Muscle of arm (tissue), 12 donors: ENCODE results near the gene CELF4. TPM values are rescaled to one million over a fixed set of nuclear protein-coding genes. Genes with fewer than 3 reads are reported as not detected.

Experiments used
- DNase-seq: peaks from one replicate; pipeline ENCODE4 v3.0.0-alpha.2; 2013
- polyA plus RNA-seq, 12 donors: library from polyadenylated mRNA; unstranded; fragments of 120-200 nt; gene quantifications; one replicate each; pipeline ENCODE4 v1.2.1, GENCODE V29; 2013; ENCODE audit not compliant: insufficient read length in 12 of 12

The CELF4 gene
- polyA plus RNA-seq, 12 donors: 0.53 to 9.5 (median 1.1) TPM; not detected in 1

DNA sequence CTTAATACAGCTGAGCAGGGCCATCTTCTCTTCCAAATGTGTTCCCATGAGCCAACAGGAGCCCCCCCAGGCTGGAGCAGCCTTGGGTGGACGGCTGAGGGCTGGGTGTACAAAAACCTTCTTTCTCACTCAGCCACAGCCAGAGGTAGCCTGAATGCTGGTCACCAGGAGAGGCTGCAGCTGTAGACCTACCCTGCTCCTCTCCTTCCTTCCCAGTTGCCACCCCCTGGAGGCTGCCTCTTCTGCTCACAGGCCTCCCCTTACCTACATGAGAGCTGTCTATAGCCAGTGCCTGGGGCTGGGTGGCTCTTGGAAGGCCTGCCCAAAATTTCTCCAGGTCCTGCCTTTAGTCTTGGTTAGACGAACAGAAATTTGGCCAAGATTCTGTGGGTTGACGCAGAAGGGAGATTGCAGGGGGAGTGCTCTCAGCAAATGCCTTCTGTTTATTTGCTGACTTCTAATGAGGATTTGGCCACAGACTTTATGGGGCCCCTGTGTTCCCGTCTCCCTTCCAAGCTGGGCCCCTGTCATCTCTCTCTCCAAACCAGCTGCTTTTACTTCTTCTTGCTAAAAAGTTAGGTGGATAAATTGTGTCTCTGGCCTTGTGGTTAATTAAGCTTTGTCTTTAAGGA lies 18.3 kb downstream of the CELF4 start:
- DNase-seq: no peak

DNA sequence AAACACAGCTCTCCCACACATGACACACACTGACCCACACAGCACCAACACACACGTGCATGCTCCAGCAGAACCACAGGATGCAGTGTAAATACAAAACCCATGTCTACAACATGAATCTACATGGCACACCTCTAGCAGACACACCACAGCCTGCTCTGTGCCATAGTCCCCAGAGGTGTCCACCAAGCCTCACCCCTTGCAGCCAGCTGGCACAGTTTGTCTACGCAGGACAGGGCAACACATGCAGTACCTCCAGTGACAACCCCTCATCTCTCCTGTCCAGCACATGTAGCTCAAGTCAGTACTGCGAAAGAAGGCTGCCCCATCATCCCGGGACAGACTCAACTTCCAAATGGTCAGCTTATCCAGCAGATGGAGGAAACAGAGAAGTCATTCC lies 18.9 kb downstream of the CELF4 start:
- DNase-seq: no peak

DNA sequence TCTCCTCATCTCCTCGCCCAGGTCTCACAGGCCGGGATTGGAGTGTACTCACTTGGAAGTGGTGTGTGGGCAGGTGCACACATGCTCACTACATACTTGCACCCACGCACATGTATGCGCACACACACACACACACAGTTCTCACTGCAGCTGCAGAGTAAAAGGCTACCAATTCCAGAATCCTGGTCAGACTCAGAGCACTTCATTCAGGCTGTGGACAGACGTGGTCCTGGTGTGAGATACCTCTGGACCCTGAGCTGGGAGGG lies 19.4 kb downstream of the CELF4 start:
- DNase-seq: no peak

DNA sequence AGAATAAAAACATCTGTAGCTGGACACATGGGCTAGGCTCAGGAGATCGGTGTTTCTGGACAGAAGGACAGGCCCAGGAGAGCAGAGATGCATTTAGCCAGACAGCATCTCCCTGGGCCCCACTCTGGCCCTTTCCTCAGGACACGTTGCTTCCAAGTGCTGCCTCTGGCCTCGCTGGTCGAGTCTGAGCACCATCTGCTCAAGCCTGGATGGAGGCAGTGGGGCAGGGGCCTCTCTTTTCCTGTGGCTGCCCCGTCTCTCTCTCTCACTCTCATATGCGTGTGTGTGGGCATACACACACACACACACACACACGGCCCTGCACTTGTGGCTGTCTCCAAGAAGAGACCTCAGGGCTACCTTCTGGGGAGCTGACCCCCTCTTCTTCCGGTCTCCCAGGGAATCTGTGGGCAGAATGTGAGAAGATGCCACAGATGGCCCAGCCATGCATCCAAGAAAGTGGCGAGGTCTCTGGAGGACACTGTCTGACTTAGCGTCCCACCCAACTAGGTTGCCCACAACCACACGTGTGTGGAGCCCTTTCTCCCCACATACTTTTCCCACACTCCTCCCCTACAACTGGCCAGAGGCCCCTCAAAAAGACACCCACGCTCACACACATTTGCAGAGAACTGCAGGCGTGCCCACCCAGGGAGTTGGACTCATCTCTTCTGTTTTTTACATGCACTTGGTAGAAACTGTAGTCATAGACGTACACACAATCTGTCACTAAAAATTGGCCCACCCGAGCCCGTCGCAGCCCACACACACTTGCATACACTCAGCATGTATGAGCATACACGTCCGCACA lies 19.9 kb downstream of the CELF4 start:
- no peak for DNase-seq

DNA sequence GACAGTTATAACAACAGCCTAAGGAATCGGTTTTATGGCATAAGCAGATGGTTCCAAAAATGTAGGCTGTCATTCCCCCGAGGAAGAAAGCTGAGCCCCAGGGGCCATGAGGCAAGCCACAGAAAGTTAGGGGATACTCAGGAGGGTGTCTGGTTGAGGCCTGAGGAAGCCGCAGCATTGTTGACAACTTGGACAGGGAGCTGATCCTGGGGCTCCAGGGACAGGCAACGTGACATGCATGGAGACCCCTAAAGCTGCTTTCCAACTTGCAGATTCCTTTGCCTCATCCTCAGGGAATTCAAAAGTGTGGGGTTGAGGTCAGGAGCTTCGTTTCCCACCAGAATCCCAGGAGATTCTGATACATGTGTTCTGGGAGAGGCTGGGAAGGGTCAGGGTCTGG lies 20.9 kb downstream of the CELF4 start:
- DNase-seq: no peak

DNA sequence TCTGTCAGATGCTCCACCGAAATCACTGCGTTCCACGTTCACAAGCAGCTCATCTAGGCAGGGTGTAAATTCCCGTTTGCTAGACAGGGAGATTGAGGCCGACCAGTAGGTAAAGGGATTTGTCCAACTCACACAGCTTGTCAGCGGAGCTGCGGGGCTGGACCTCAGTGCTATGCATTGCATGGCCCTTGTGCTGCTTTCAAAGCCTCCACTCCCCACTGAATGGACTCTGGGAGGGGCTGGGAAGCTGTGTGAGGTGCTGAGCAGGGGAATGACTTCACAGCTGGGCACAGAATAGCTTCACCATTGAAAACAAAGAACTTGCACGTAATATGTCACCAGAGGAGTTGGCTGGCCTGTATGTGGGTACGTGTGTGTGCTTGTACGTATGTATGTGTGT lies 21.4 kb downstream of the CELF4 start:
- DNase-seq: no peak

DNA sequence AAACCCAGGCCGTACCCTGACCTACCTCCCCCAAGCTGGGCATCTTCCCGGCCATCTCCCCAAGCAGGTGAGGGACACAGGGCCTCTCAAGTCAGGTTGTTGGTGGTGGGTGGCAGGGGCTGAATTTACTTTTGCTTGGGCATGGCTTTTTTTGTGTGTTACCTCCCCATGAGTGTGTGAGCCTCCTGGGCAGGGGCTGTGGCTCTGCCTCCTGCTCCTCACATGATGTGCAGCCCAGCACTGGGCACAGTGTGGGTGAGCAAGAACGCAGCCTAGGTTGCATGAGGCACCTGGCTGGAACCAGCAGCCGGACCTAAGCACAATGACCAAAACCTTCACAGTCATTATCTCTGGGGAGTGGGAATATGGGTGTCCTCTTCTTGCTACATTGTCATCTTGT lies 22.3 kb downstream of the CELF4 start:
- DNase-seq: no peak

DNA sequence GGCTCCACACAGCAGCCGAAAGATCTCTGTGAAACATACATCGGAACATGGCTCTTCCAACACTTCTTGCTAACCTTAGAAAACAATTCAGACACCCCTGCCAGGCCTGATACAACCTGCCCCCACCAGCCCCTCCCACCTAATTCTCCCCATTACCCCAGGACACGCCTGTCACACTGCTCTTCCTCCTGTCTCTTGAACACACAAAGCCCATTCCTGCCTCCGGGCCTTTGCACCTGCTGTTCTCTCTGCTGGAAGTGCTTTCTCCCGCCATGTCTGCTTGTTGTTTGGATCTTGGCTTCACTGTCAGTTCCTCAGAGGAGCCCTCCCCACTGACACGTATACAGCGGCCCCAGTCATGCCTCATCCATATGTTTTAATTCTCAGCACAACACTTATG lies 24.1 kb downstream of the CELF4 start:
- no peak for DNase-seq

DNA sequence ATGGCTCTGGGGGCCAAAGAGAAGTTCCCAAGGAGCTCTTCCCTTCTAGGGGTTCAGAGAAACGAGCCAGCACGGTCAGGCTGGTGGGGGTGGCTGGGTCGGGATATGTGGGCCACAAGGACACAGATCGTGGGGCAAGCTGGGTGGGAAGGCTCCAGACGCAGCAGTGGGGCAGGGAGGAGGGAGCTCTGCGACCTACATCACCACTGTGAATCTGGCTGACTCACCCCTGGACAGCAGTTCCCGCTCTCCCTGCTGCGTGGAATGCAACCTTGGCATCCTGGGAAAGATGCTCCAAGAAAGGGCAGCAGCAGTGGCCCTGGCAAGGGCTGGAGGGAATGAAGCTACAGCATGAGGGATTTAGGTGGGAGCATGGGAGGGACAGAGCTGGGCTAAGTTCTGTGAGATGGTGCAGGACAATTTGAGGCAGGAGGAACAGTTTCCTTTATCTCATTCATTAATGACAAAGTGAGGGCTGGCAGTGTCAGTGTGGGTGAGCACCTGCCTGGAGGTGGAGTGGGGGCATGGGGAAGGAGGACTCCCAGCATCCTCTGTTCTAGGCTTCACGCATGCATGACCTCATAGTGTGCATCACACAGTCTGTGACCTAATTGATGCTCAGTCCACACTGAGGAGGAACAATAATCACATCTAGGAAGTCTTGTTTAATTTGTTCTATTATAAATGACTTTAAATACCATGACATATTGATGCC lies 25.0 kb downstream of the CELF4 start:
- DNase-seq: no peak

DNA sequence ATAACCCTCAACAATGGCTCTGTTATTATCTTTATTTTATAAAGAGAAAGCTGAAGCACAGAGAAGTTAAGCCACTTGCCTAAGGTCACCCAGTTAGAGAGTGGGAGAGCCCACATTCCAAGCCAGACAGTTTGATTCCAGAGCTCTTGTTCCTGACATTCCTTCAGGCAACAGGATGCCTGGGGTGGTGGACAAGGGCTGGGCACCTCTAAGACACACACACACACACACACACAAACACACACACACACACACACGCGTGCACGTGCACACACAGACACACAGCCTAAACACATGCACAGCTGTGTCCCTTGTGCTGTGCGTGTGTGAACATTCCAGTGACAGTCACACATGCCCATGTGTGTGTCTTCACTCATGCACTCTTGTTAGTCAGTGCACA lies 26.4 kb downstream of the CELF4 start:
- DNase-seq: no peak

DNA sequence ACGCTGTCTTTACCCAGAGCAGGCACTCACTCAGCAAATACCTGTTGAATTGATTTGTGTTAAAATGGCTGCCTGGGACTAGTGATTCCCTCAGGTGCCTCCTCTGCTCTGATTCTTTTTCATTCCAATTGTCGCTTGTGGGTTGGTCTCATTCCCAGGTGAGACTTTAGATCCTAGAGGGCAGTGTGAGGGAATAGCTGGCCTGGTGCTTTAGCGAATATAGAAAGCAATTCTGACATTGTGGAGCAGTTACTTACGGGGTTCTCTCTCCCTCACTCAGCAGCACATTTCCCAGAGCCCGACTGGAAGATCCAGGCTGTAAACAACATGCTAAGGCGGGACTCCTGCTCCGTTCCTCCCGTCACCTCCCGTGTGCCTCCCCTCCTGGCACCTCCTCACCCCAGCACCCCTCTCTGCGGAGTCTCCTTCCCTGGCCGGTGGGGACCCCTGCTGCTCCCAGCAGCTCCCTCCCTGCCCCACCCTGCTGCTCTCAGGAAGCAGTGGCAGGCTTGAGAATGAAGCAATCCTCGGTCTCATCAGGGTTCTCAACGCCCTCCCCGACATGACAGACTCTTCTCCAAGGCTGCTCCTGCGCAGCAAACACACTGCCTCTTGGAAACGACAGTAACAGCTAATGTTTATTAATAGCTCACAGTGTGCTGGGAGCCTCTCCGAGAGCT lies 26.9 kb downstream of the CELF4 start:
- no peak for DNase-seq

DNA sequence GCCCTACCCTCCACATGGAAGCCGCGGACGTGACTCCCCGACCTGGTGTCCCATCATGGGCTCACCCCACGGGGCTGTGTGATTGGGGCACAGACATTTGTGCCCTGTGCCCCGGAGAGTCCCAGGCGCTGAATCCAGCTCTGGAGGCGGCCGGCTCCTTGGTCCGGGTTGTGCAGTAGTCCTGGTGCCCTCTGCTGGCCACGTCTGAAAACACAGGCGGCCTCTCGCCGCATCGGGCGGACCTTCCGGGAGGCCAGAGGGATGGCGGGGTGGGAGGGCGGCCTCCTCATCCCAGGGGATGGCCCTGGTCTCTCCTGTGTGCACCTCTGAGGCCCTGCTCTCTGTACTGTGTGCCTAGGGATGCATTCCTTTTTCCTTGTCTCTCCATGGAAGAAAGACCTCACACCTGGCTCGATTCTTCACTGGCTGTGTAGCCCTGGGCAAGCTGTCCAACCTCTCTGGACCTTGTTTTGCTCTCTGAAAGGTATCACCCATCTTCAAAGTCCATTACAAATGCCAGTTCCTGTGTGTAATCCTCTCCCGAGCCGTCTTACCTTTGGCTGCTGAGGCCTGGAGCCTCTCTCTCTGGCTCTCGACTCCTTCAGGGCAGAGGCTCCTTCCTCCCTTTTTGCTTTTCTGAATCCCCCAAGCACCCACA lies 27.6 kb downstream of the CELF4 start:
- DNase-seq: peak; percentile 72

DNA sequence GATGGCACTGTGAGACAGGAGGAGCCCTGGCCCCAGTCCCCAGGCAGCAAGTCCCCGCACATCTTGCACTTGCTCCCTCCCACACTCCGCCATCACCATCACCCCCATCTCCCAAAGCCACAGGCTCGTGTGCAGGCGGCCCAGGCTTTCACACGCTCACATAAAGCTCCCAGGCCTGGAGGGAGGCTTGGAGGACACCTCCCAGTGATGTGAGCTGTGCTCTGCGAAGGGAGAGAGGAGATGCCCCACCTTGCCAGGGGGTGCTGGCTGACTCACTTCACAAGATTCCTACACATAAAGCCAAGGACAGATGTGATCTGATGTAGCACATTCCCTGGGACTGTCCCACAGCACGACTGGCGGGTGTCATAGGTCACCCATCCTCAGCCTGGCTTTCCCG lies 28.9 kb downstream of the CELF4 start:
- no peak for DNase-seq

DNA sequence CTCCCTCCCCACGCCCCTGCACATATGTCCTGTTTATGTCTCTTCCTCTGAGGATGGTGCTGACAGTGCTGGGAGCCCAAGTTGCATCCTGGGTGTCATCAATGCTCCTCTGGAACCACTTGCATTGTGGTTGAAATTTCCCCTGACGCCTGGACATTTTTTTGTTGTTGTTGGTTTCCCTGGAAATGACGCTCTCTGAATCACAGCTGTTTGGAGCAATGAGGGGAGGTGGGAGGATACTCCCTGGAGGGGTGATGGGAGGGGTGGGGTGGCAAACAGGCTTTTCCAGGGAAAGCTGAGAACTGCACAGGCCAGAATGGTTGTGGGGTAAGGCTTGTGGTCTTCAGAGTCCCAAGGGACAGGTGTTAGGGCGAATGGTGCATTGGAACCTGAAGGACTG lies 29.6 kb downstream of the CELF4 start:
- peak; percentile 48 for DNase-seq

DNA sequence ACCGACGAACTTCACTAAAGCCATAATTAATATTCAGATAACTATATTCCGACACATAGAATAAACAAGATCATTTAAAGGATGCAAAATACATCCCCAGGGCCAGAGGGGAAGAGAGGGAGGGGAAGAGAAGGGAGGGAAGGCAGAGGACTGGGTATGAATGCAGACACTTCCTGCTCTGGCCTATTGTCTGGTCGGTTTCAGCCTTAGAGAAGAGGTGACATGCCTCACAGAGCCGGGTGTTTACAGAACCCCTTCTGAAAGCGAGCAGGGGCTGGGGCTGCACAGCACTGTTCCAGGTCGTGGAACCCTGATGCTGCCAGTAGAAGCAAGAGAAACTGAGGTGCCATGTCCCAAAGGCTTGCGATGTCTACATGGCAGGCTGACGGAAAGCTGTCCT lies 31.0 kb downstream of the CELF4 start:
- DNase-seq: no peak

DNA sequence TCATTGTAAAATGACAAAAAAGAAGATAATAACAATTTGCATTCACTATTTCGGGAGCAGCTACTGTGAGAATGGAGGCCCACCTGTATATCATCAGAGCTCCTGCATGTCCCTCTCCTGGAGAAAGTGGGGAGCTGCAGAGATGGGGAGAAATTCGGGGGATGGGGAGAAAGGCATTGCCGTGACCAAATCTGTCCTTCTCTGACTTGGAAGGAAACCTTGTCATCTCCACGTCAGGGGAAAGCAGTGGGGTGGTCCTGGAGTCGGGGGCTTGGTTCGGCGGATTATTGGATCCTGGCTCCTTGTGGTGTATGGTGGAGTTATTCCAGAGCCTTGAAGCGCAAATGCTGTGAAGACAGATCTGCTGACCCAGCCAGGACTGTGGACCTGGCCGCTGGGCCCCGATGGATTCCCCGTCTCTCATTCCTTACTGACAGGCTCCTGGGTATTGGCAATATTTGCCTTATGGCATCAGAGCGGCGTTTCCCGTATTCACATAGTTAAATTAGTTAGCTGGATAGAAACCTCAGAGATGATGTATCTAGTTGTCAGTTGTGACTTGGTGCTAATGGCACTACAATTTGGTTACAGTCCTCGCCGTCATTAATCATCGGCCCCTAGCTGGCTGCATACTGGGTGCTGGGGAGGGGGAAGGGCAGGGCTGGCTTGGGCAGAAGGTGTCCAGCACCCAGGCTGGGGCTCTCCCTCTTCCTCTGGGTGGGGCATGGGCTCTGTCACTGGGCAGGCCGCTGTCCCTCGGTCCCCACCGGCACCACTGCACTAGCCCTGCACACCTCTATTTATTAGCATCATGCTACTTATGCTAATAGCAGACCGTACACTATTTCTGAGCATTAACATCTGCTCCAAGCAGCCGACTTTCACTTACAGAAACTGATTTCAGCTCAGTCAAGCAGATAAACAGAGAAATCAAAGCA lies 31.7 kb downstream of the CELF4 start:
- no peak for DNase-seq

DNA sequence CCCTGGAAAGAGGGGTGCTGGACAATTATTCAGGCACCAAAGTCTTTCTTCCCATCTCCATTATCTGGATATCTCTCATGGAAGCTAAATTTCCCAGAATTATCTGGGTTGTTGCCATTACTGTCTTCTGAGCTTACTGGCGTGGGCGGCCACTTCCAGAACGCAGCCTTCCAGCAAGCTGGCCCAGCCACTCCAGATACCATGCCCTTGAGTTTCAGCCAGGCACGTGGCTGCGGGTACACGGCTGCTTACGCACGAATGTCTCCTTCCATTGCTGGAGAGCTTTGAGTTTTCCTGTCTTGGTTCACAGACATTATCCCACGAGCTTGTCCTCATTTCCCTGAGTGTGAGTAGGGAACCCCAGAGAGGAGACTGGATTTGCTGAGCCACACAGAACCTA lies 32.7 kb downstream of the CELF4 start:
- DNase-seq: no peak

DNA sequence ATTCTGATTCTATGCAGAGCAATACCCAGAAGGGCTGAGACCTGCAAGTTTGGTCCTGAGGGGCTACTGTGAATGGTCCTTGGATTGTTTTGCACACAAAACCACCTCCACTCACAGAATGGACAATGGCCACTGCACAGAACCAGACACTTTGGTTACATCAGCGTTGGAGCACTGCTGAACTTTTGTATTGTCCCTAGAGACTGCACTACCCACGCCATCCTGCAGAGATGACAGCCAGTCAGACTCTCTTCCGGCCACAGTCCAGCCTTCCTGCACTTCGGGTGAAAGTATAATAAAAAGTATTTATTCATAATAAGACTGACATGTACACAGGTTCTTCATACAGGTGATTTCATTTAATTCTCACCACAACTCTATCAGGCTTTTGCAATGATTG lies 35.7 kb downstream of the CELF4 start:
- DNase-seq: no peak

DNA sequence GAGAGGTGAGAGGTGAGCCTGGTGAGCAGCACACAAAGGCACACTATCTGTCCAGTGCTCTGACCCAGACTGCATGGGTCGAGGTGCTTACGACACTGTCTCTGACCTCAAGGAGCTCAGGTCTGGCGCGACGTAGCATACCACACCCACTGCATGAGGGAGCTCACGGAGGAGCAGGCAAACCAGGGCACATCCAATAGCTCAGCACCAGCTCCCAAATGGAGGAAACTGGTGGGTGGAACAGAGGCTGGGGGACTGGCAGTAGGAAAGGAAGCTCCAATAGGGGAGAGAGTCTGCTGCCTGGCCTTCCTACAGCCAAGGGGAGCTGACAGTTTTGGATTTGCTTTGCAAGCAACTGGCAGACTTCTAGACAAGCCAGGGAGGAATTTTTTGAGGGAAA lies 36.3 kb downstream of the CELF4 start:
- DNase-seq: no peak

DNA sequence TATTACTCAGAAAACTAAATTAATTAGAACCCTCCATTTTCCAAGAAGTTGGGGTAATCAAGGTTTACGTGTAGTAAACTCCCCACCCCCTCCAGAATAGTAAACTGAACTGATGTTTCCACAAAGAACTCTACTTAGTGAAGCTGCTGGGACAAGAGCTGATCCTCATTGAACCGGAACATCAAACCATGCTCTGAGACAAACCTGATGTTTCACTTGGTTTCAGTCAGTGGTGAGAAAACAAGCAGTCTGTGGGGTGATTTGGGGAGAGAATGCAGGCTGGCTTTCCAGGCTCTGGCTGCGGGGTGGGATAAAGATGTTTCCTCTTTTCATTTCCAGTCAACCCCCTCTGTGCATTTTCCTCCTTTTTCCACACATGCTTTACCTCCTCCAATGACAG lies 38.2 kb downstream of the CELF4 start:
- no peak for DNase-seq

DNA sequence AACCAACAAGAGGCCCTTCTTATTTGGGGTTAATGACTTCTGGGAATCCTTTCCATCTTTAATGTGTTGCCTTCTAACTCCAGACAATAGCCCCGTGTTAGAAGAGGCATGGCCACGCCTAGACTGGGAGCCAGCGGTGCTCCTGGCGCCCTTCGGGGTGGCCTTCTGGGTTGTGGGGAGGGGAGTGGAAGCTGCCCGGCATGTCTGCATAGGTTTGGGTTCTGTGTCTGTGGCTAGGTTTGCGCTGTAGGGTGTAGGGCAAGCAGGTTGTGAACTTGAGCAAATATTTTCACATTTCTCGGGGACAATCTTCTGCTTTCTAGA lies 40.4 kb downstream of the CELF4 start:
- no peak for DNase-seq
